ENCODE measurements around the gene SMCO1.

DNA sequence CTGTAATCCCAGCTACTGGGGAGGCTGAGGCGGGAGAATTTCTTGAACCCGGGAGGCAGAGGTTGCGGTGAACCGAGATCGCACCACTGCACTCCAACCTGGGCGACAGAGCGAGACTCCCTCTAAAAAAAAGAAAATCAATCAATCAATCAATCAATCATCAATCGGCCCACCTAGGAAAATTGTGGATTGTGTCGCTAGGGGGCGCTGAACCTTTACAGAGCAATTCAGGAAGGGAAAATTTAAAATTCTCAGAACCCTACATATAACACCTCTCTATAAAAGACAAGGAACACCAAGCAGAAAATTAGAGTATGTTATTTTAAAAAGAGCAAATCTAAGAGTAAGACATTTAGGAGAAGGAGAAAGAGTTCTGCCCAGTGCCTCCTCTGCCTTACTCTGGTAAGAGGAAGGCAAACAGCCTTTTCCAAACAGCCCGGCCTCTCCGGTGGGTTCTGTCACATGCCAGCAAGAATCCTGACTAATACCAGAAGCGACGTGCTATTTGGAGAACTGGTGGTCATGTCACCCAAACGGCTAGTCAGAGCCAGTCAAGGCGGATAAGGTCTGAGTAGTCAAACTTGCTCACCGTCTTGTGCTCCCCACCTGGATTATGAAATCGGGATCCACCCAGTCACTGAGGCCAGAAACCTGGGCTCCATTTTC, 22.3 kb upstream of the SMCO1 start:
- TF ChIP-seq, protein P1, sequence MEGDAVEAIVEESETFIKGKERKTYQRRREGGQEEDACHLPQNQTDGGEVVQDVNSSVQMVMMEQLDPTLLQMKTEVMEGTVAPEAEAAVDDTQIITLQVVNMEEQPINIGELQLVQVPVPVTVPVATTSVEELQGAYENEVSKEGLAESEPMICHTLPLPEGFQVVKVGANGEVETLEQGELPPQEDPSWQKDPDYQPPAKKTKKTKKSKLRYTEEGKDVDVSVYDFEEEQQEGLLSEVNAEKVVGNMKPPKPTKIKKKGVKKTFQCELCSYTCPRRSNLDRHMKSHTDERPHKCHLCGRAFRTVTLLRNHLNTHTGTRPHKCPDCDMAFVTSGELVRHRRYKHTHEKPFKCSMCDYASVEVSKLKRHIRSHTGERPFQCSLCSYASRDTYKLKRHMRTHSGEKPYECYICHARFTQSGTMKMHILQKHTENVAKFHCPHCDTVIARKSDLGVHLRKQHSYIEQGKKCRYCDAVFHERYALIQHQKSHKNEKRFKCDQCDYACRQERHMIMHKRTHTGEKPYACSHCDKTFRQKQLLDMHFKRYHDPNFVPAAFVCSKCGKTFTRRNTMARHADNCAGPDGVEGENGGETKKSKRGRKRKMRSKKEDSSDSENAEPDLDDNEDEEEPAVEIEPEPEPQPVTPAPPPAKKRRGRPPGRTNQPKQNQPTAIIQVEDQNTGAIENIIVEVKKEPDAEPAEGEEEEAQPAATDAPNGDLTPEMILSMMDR (IDR thresholded peaks at IDR 0.05) = peak; percentile 39 to 83 (median 65)
- no peak for TF ChIP-seq POLR2A (IDR thresholded peaks at IDR 0.05)

Data from esophagus squamous epithelium (tissue), 4 donors.